Ishikawa (cell line): ENCODE data around the gene VWA3A.

Experiments used
- CEBPB ChIP-seq: IDR thresholded peaks from 2 replicates; pipeline ENCODE4 v1.6.1; 2012
- CREB1 ChIP-seq: IDR thresholded peaks from 2 replicates; pipeline ENCODE4 v1.6.1; 2012; ENCODE audit warnings: low read depth
- EGR1 ChIP-seq: IDR thresholded peaks from 2 replicates; pipeline ENCODE4 v1.6.1; 2012
- EP300 ChIP-seq: IDR thresholded peaks from 2 replicates; pipeline ENCODE4 v1.6.1; 2012; ENCODE audit warnings: borderline replicate concordance
- MAX ChIP-seq: IDR thresholded peaks from 2 replicates; pipeline ENCODE4 v1.6.1; 2012
- NFIC ChIP-seq: IDR thresholded peaks from 2 replicates; pipeline ENCODE4 v1.6.1; 2012
- RAD21 ChIP-seq: IDR thresholded peaks from 2 replicates; pipeline ENCODE4 v1.6.1; 2012; ENCODE audit warnings: low read depth
- REST ChIP-seq: IDR thresholded peaks from 2 replicates; pipeline ENCODE4 v1.6.1; 2012; ENCODE audit warnings: low read depth, mild to moderate bottlenecking
- TAF1 ChIP-seq: IDR thresholded peaks from 2 replicates; pipeline ENCODE4 v1.6.1; 2012; ENCODE audit warnings: low read depth, mild to moderate bottlenecking
- TEAD4 ChIP-seq: IDR thresholded peaks from 2 replicates; pipeline ENCODE4 v1.6.1; 2012
- USF1 ChIP-seq: IDR thresholded peaks from 2 replicates; pipeline ENCODE4 v1.6.1; 2012
- YY1 ChIP-seq: IDR thresholded peaks from 2 replicates; pipeline ENCODE4 v1.6.1; 2012; ENCODE audit warnings: low read depth

- TF ChIP-seq TAF1 (no peak), REST (no peak), RAD21 (no peak), EP300 (no peak), TEAD4 (no peak), USF1 (no peak), CEBPB (no peak), EGR1 (no peak), CREB1 (no peak), MAX (no peak), NFIC (no peak), YY1 (no peak)
Measured at GRCh38 chr16:22152316-22152715, 60.0 kb downstream of the VWA3A start.
